Right lobe of liver (tissue), 6 donors: ENCODE results near the gene CEP250. TPM values are rescaled to one million over a fixed set of nuclear protein-coding genes. Genes with fewer than 3 reads are reported as not detected.

Experiments used
- ATAC-seq, 4 donors: fragments of 200-7000 bp; cut with Tn5 transposase; one replicate each; pipeline ENCODE4 v1.9.1; 2020; ENCODE audit warnings: mild to moderate bottlenecking in 4 of 4, moderate library complexity in 4 of 4
- DNase-seq, 3 donors: peaks; one replicate each; pipeline ENCODE4 v3.0.0-alpha.2; 2020
- H3K27ac ChIP-seq, 3 donors: fragments of 200-600 bp; one replicate each; pipeline ENCODE4 v1.8.0; 2022
- H3K27me3 ChIP-seq, 2 donors: fragments of 200-600 bp; one replicate each; pipeline ENCODE4 v1.8.0; 2022
- H3K36me3 ChIP-seq, 4 donors: fragments of 200-600 bp; sonication (generic) in 1 of 4; one replicate each; pipeline versions ENCODE4 v1.5.1 to v1.8.0; 2017 to 2022; ENCODE audit warnings: control low read depth in 1 of 4
- H3K4me1 ChIP-seq, 4 donors: fragments of 200-600 bp; sonication (generic) in 1 of 4; one replicate each; pipeline versions ENCODE4 v1.5.1 to v1.8.0; 2017 to 2022; ENCODE audit warnings: control low read depth in 1 of 4
- H3K4me3 ChIP-seq, 3 donors: fragments of 200-600 bp; one replicate each; pipeline ENCODE4 v1.8.0; 2022
- H3K9me3 ChIP-seq, 4 donors: fragments of 200-600 bp; sonication (generic) in 1 of 4; one replicate each; pipeline versions ENCODE4 v1.5.1 to v1.8.0; 2017 to 2022; ENCODE audit warnings: control low read depth in 1 of 4
- CTCF ChIP-seq, 4 donors: fragments of 200-600 bp in 3 of 4; fragments of 450-650 bp in 1 of 4; IDR thresholded peaks; one replicate each; pipeline versions ENCODE4 v1.5.1 to v1.8.0; 2016 to 2022; ENCODE audit warnings: antibody characterized with exemption in 4 of 4, mild to moderate bottlenecking in 2 of 4
- POLR2A ChIP-seq: fragments of 450-650 bp; IDR thresholded peaks from one replicate; pipeline ENCODE4 v1.6.1; 2017; ENCODE audit warnings: antibody characterized with exemption, mild to moderate bottlenecking
- WGBS: methylation state at CpG from one replicate; pipeline ENCODE4 v1.1.6; 2018; ENCODE audit warnings: low coverage, low lambda C conversion rate; ENCODE audit not compliant: insufficient coverage; ENCODE audit errors: missing lambda C conversion rate; 5-methylcytosine and 5-hydroxymethylcytosine counted together
- intact Hi-C, 2 donors: fragments of 100-400 bp; cut with DNase I; formaldehyde crosslinking; loops; one replicate each; pipeline versions ENCODE4 v1.11.2 to v1.14.1; 2022
- total RNA-seq, 6 experiments: library from RNA; depleted of rRNA in 2 of 6; stranded (reverse); fragments of >200 nt in 2 of 6; fragmentation: NEBNext Ultra II Directional in 3 of 6; extraction: Animal tissue kit (Norgen Biotek cat#: 25700) in 3 of 6; gene quantifications; one replicate each; pipeline versions ENCODE4 v1.1.0 to v1.2.4, GENCODE V29; 2016 to 2023
- donor health status: DM: no; HTN: yes; CAD: no.
- donor health status: DM: no; HTN: no; CAD: no.
- donor health status: DM: no; HTN: no; CAD: no.
- donor health status: DM: no; HTN: yes; CAD: no.
- donor health status: DM: no; HTN: yes; CAD: no.

CEP250 gene
- total RNA-seq, 6 experiments from 2014 or later, result 5.9 to 11.2 (median 9.0) TPM

GRCh38 chr20:35478804-35479472, 23.5 kb downstream of the CEP250 start:
- no peak for ATAC-seq
- DNase-seq, result no peak
- Histone ChIP-seq H3K27ac (no peak overlapping the region), H3K27me3 (no peaks in the 10 kb centered on the region), H3K36me3 (peaks cover 0 to 37% (median 13%) of the 10 kb centered on the region in 4 donors), H3K4me3 (no peak overlapping the region), H3K9me3 (no peaks in the 10 kb centered on the region), H3K4me1 (no peaks in the 10 kb centered on the region)
- 68% methylated on average over 5 of the region's 16 CpGs for WGBS
- intact Hi-C loops, result no loop called here
- TF ChIP-seq CTCF (IDR thresholded peaks at IDR 0.05) (no peak), POLR2A (no peak)

GRCh38 chr20:35479798-35480197, 24.4 kb downstream of the CEP250 start:
- intact Hi-C loops, result no loop called here
- ATAC-seq, result peak in 1 of 4 donors; percentile 20
- H3K36me3 ChIP-seq, result peaks cover 0 to 37% (median 10%) of the 10 kb centered on the region in 4 donors

DNA sequence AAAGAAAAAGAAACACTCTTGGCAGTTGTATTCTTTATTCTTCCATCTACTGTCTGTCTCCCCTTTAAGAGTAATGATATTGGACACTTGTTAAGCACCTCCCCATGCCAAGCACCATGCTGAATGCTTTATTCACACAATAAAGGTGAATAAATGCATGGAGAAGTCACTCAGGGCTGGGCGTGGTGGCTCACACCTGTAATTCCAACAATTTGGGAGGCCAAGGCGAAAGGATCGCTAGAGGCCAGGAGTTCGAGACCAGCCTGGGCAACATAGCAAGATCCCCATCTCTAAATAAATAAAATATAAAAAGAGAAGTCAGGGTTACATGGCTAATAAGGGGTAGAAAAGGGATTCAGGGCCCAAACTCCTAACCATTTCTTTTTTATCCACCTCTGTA, 32.1 kb downstream of the CEP250 start:
- no peak for TF ChIP-seq POLR2A
- no peak for TF ChIP-seq CTCF (IDR thresholded peaks at IDR 0.05)
- no peak overlapping the region for H3K4me3 ChIP-seq
- WGBS, result 98% methylated on average over 4 of the region's 4 CpGs
- ATAC-seq, result no peak
- H3K4me1 ChIP-seq, result no peaks in the 10 kb centered on the region
- no peak for DNase-seq
- intact Hi-C loops, result no loop called here
- H3K27me3 ChIP-seq, result no peaks in the 10 kb centered on the region
- H3K9me3 ChIP-seq, result no peaks in the 10 kb centered on the region
- H3K36me3 ChIP-seq, result peaks cover 0 to 11% (median 0%) of the 10 kb centered on the region in 4 donors
- H3K27ac ChIP-seq, result no peak overlapping the region

More at GRCh38 chr20:35479798-35480197, 24.4 kb downstream of the CEP250 start:
- Histone ChIP-seq H3K4me3 (no peak overlapping the region), H3K27ac (no peak overlapping the region), H3K9me3 (no peaks in the 10 kb centered on the region), H3K27me3 (no peaks in the 10 kb centered on the region), H3K4me1 (no peaks in the 10 kb centered on the region)
- DNase-seq, result no peak
- no peak for TF ChIP-seq POLR2A
- no peak for TF ChIP-seq CTCF (IDR thresholded peaks at IDR 0.05)
- 86% methylated on average over 3 of the region's 5 CpGs for WGBS

DNA sequence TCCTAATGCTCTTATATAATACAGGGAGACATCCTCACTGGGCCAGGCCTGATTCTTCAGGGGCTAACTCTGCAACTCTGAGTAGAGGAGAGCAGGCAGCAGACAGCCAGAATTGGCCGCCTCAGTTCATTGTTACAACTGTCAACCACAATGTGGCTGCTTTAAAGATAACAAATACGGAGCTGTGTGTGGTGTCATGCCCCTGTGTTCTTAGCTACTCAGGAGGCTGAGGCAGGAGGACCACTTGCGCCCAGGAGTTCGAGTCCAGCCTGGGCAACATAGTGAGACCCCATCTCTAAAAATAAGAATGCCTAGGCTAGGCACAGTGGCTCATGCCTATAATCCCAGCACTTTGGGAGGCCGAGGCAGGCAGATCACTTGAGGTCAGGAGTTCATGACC, 34.3 kb downstream of the CEP250 start:
- no peak overlapping the region for H3K27ac ChIP-seq
- WGBS, result no CpG with 5 or more reads among the region's 5 CpGs
- TF ChIP-seq POLR2A, result no peak
- no peak for TF ChIP-seq CTCF (IDR thresholded peaks at IDR 0.05)
- intact Hi-C loops, result no loop called here
- peaks cover 0 to 26% (median under 1%) of the 10 kb centered on the region in 4 donors for H3K36me3 ChIP-seq
- H3K4me1 ChIP-seq, result no peaks in the 10 kb centered on the region
- ATAC-seq (no peak), DNase-seq (no peak)
- no peaks in the 10 kb centered on the region for H3K27me3 ChIP-seq
- no peak overlapping the region for H3K4me3 ChIP-seq
- no peaks in the 10 kb centered on the region for H3K9me3 ChIP-seq
